ENCODE measurements around the gene RAB3GAP2.
"Not testable (repeated sequence)": the region's sequence is repeated elsewhere in the genome, so short reads cannot be mapped to it uniquely, and the experiment has no call there.

The RAB3GAP2 gene

GRCh38 chr1:220129479-220130210 is 142.6 kb downstream of the RAB3GAP2 start:
- DNase-seq: no peak

GRCh38 chr1:220127076-220127475 is 145.2 kb downstream of the RAB3GAP2 start:
- DNase-seq: no peak

GRCh38 chr1:220124542-220124941 is 147.7 kb downstream of the RAB3GAP2 start:
- DNase-seq: no peak

GRCh38 chr1:220123889-220124288 is 148.4 kb downstream of the RAB3GAP2 start:
- no peak for DNase-seq

- no peak for DNase-seq
Observed at GRCh38 chr1:220123066-220123465, 149.2 kb downstream of the RAB3GAP2 start.

- DNase-seq: no peak
Observed at GRCh38 chr1:220121791-220122530, 150.3 kb downstream of the RAB3GAP2 start.

- DNase-seq: no peak
Observed at GRCh38 chr1:220119043-220119512, 153.2 kb downstream of the RAB3GAP2 start.

GRCh38 chr1:220113136-220113695 is 159.0 kb downstream of the RAB3GAP2 start:
- no peak for DNase-seq

- DNase-seq: not testable (repeated sequence)
Observed at GRCh38 chr1:220112600-220112999, 159.7 kb downstream of the RAB3GAP2 start.

- not testable (repeated sequence) for DNase-seq
Observed at GRCh38 chr1:220110473-220110872, 161.8 kb downstream of the RAB3GAP2 start.

GRCh38 chr1:220099826-220100225 is 172.4 kb downstream of the RAB3GAP2 start:
- DNase-seq: no peak

Measured in NCI-H2029 (cell line).